SK-N-SH (cell line): ENCODE measurements around the gene SHROOM2. TPM values are rescaled to one million over a fixed set of nuclear protein-coding genes. Genes with fewer than 3 reads are reported as not detected.

ENCODE experiments used
- CTCF ChIA-PET: fragments of 300-600, 350-600 bp; formaldehyde crosslinking; extraction: SDS; loops from one replicate; lab custom pipeline; 2021; lab: Yijun Ruan, JAX
- POLR2A ChIA-PET: fragments of 350-600 bp; sonication (Branson Sonifier 250); formaldehyde crosslinking; extraction: SDS; loops from one replicate; lab custom pipeline; 2020; ENCODE audit warnings: antibody characterized with exemption, inconsistent platforms; lab: Yijun Ruan, JAX
- DNase-seq: peaks from one replicate; pipeline ENCODE4 v3.0.0; 2012
- H2AFZ ChIP-seq: fragments of 200-600 bp; sonication (generic); 2 replicates; pipeline ENCODE4 v1.8.1; 2016; ENCODE audit warnings: antibody characterized with exemption, mild to moderate bottlenecking, low read depth
- H3F3A ChIP-seq: fragments of 200-600 bp; sonication (generic); replicated peaks from 2 replicates; pipeline ENCODE3; 2016; ENCODE audit warnings: antibody characterized with exemption, mild to moderate bottlenecking; ENCODE audit not compliant: insufficient read depth
- H3K27ac ChIP-seq, 2 experiments: fragments of 200-500 bp in 1 of 2; fragments of 200-600 bp in 1 of 2; sonication (Bioruptor generic) in 1 of 2; sonication (generic), shearing (Covaris generic) in 1 of 2; 2 replicates each; pipeline versions ENCODE4 v1.5.1 to v1.6.1; 2014 to 2016; ENCODE audit warnings: low read depth in 2 of 2, inconsistent platforms in 1 of 2, low read length in 1 of 2, mild to moderate bottlenecking in 1 of 2, mixed read lengths in 1 of 2
- H3K27me3 ChIP-seq: fragments of 200-600 bp; sonication (generic), shearing (Covaris generic); 2 replicates; pipeline ENCODE4 v1.6.1; 2016; ENCODE audit warnings: mixed run types; ENCODE audit not compliant: insufficient read depth
- H3K36me3 ChIP-seq, 2 experiments: fragments of 200-500 bp in 1 of 2; fragments of 200-600 bp in 1 of 2; sonication (Bioruptor generic) in 1 of 2; sonication (generic) in 1 of 2; replicated peaks in 1 of 2; 2 replicates each; pipeline versions ENCODE3 to v1.5.1; 2014 to 2016; ENCODE audit warnings: low read length in 1 of 2, mild to moderate bottlenecking in 1 of 2; ENCODE audit not compliant: insufficient read depth in 2 of 2, control insufficient read depth in 1 of 2
- H3K4me1 ChIP-seq, 2 experiments: fragments of 200-500 bp in 1 of 2; fragments of 200-600 bp in 1 of 2; sonication (Bioruptor generic) in 1 of 2; sonication (generic), shearing (Covaris generic) in 1 of 2; 2 replicates each; pipeline versions ENCODE4 v1.5.1 to v1.6.1; 2014 to 2016; ENCODE audit warnings: low read depth in 1 of 2, low read length in 1 of 2, mixed run types in 1 of 2; ENCODE audit not compliant: insufficient read depth in 2 of 2, control insufficient read depth in 1 of 2
- H3K4me2 ChIP-seq: fragments of 200-600 bp; sonication (generic), shearing (Covaris generic); 2 replicates; pipeline ENCODE4 v1.6.1; 2017; ENCODE audit warnings: mixed run types
- H3K4me3 ChIP-seq, 2 experiments: fragments of 200-500 bp in 1 of 2; fragments of 200-600 bp in 1 of 2; sonication (Bioruptor generic) in 1 of 2; sonication (generic), shearing (Covaris generic) in 1 of 2; 2 replicates each; pipeline versions ENCODE4 v1.5.1 to v1.8.1; 2014 to 2016; ENCODE audit warnings: low read depth in 2 of 2, inconsistent platforms in 1 of 2, low read length in 1 of 2, mild to moderate bottlenecking in 1 of 2, mixed read lengths in 1 of 2, moderate library complexity in 1 of 2
- H3K79me2 ChIP-seq: fragments of 200-600 bp; sonication (generic); 2 replicates; pipeline ENCODE4 v1.8.1; 2017; ENCODE audit warnings: mild to moderate bottlenecking; ENCODE audit not compliant: insufficient read depth
- H3K9ac ChIP-seq: fragments of 200-600 bp; sonication (generic); 2 replicates; pipeline ENCODE4 v1.6.1; 2017; ENCODE audit warnings: mixed run types
- H3K9me2 ChIP-seq: fragments of 200-600 bp; sonication (generic); 2 replicates; pipeline ENCODE4 v1.6.1; 2017; ENCODE audit warnings: mixed run types
- H3K9me3 ChIP-seq: fragments of 200-600 bp; sonication (generic); 2 replicates; pipeline ENCODE4 v1.6.1; 2017; ENCODE audit warnings: mixed run types, mild to moderate bottlenecking, moderate library complexity
- H4K20me1 ChIP-seq: fragments of 200-600 bp; sonication (generic); 2 replicates; pipeline ENCODE4 v1.6.1; 2017; ENCODE audit warnings: mild to moderate bottlenecking, mixed run types; ENCODE audit not compliant: insufficient read depth
- CHD2 ChIP-seq: fragments of 150-350 bp; IDR thresholded peaks from 2 replicates; pipeline ENCODE4 v1.6.1; 2018; ENCODE audit warnings: low read length; ENCODE audit not compliant: partially characterized antibody
- EP300 ChIP-seq, 2 experiments: IDR thresholded peaks; 2 replicates each; pipeline versions ENCODE4 v1.4.0 to v1.6.1; 2012; ENCODE audit warnings: borderline replicate concordance in 1 of 2, low read depth in 1 of 2, low read length in 1 of 2
- EZH2phosphoT487 ChIP-seq: fragments of 200-600 bp; sonication (generic); IDR thresholded peaks from 2 replicates; pipeline ENCODE4 v1.6.1; 2017; ENCODE audit warnings: low read depth, mixed run types, mild to moderate bottlenecking, antibody characterized with exemption, moderate library complexity, borderline replicate concordance
- FOXM1 ChIP-seq: IDR thresholded peaks from 2 replicates; pipeline ENCODE4 v1.4.0; 2012; ENCODE audit warnings: low read depth, mild to moderate bottlenecking
- IRF3 ChIP-seq: fragments of 150-350 bp; IDR thresholded peaks from 2 replicates; pipeline ENCODE4 v1.6.1; 2016; ENCODE audit warnings: mild to moderate bottlenecking, low read depth, low read length
- JUND ChIP-seq: IDR thresholded peaks from 2 replicates; pipeline ENCODE4 v1.4.0; 2012
- MEF2A ChIP-seq: IDR thresholded peaks from 2 replicates; pipeline ENCODE4 v1.4.0; 2012; ENCODE audit warnings: low read depth, borderline replicate concordance
- NRF1 ChIP-seq: IDR thresholded peaks from 2 replicates; pipeline ENCODE4 v1.6.1; 2012; ENCODE audit warnings: low read depth, mild to moderate bottlenecking, low read length
- POLR2AphosphoS5 ChIP-seq: IDR thresholded peaks from 2 replicates; pipeline ENCODE4 v1.6.1; 2012; ENCODE audit warnings: low read depth, low read length
- RAD21 ChIP-seq: IDR thresholded peaks from 2 replicates; pipeline ENCODE4 v1.6.1; 2012; ENCODE audit warnings: mild to moderate bottlenecking, low read length
- RCOR1 ChIP-seq: fragments of 150-350 bp; IDR thresholded peaks from 2 replicates; pipeline ENCODE4 v1.6.1; 2017; ENCODE audit warnings: antibody characterized with exemption, low read length
- SIN3A ChIP-seq: IDR thresholded peaks from 2 replicates; pipeline ENCODE4 v1.6.1; 2012; ENCODE audit warnings: low read depth, mild to moderate bottlenecking, low read length, moderate library complexity, borderline replicate concordance
- TAF1 ChIP-seq: IDR thresholded peaks from 2 replicates; pipeline ENCODE4 v1.6.1; 2012; ENCODE audit warnings: low read depth, mild to moderate bottlenecking, low read length, moderate library complexity, borderline replicate concordance
- TCF12 ChIP-seq: IDR thresholded peaks from 2 replicates; pipeline ENCODE4 v1.4.0; 2012
- WGBS: methylation state at CpG from one replicate; pipeline ENCODE4 v1.1.6; 2017; ENCODE audit warnings: low lambda C conversion rate; 5-methylcytosine and 5-hydroxymethylcytosine counted together
- polyA plus RNA-seq, 3 experiments: library from polyadenylated mRNA; depleted of rRNA; stranded (reverse); fragments of >200 nt; gene quantifications; 2 replicates each; pipeline ENCODE4 v1.2.3, GENCODE V29; 2012
- TF ChIP-seq, protein P1 (sequence below): IDR thresholded peaks from 2 replicates; pipeline ENCODE4; 2012
- TF ChIP-seq, protein P2 (sequence below): fragments of 150-350 bp; IDR thresholded peaks from 2 replicates; pipeline ENCODE4 v1.6.1; 2017; ENCODE audit warnings: antibody characterized with exemption, low read length, low read depth, borderline replicate concordance

Gene SHROOM2
- polyA plus RNA-seq, 1 of the 3 experiments (the other 2 are of a cell fraction) = not detected

GRCh38 chrX:9943420-9943819 lies 157.2 kb downstream of the SHROOM2 start:
- TF ChIP-seq JUND = no peak
- no peak for TF ChIP-seq POLR2AphosphoS5
- TF ChIP-seq TAF1 = no peak
- TF ChIP-seq EP300 (IDR thresholded peaks at IDR 0.05; ENCODE audit: borderline replicate concordance in 1 of 2, low read depth in 1 of 2, low read length in 1 of 2) = no peak
- no peak for TF ChIP-seq NRF1
- no peak for TF ChIP-seq CHD2
- TF ChIP-seq MEF2A = no peak
- no peak for TF ChIP-seq IRF3
- TF ChIP-seq EZH2phosphoT487 = no peak
- TF ChIP-seq, protein P1, sequence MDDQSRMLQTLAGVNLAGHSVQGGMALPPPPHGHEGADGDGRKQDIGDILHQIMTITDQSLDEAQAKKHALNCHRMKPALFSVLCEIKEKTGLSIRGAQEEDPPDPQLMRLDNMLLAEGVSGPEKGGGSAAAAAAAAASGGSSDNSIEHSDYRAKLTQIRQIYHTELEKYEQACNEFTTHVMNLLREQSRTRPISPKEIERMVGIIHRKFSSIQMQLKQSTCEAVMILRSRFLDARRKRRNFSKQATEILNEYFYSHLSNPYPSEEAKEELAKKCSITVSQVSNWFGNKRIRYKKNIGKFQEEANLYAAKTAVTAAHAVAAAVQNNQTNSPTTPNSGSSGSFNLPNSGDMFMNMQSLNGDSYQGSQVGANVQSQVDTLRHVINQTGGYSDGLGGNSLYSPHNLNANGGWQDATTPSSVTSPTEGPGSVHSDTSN = no peak
- no peak for TF ChIP-seq RAD21
- no peak for TF ChIP-seq RCOR1
- TF ChIP-seq FOXM1 = no peak
- no peak for TF ChIP-seq TCF12
- no peaks in the 10 kb centered on the region for H3K9me2 ChIP-seq
- H3K4me3 ChIP-seq = no peak overlapping the region
- peaks cover 9% of the 10 kb centered on the region; the same call in 1 of the 2 replicates for H3K27me3 ChIP-seq
- DNase-seq = no peak
- H3K4me1 ChIP-seq = no peaks in the 10 kb centered on the region
- H4K20me1 ChIP-seq = no peaks in the 10 kb centered on the region
- no peak overlapping the region for H3K4me2 ChIP-seq
- H3K9ac ChIP-seq = no peak overlapping the region
- H3K79me2 ChIP-seq = no peaks in the 10 kb centered on the region
- H2AFZ ChIP-seq = no peak overlapping the region
- no peaks in the 10 kb centered on the region for H3K36me3 ChIP-seq
- no peaks in the 10 kb centered on the region for H3F3A ChIP-seq
- H3K9me3 ChIP-seq = no peaks in the 10 kb centered on the region
- ChIA-PET CTCF (no interaction called here), POLR2A (no interaction called here)
- 34% methylated on average over 5 of the region's 5 CpGs for WGBS
- no peak overlapping the region for H3K27ac ChIP-seq

DNA sequence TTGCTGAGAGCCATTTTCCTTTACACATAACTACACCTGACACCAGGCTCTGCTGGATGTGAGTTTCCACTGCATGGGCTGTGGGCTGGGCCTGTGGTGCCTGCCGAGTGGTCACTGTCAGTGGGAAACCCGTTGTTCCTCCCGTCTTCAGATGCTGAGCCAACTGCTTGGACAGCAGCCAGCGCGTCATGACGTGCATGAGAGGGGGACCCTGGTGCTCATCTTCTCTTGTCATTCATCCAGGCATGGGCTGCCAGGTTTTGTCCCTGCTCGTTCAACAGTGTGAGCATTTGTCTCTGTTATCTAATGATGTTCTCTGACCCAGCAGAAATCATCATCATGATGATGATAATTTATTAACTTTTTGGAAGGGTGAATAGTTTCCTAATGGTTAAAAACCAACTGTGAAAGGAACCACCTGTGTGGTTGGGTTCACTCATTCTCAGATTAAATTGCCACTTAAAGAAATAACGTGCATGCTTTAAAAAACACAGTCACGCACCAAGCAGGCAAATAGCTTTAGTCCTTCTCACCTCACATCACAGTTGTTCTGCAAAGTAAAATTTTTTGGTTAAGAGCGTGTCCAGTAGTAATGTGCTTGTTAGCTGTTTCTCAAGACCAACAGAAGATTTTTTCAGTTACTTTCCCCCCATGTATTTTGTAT lies 161.0 kb downstream of the SHROOM2 start:
- Histone ChIP-seq H3K9me3 (no peaks in the 10 kb centered on the region), H3K4me3 (no peak overlapping the region), H3K4me2 (no peak overlapping the region), H4K20me1 (no peaks in the 10 kb centered on the region), H3K79me2 (no peaks in the 10 kb centered on the region), H3K36me3 (no peaks in the 10 kb centered on the region), H3K4me1 (no peaks in the 10 kb centered on the region), H3F3A (no peaks in the 10 kb centered on the region), H3K9me2 (no peaks in the 10 kb centered on the region), H3K9ac (no peak overlapping the region), H3K27me3 (peaks cover 9% of the 10 kb centered on the region; the same call in 1 of the 2 replicates), H3K27ac (no peak overlapping the region), H2AFZ (no peak overlapping the region)
- POLR2A ChIA-PET = no interaction called here
- DNase-seq = no peak
- WGBS = 23% methylated on average over 9 of the region's 10 CpGs
- no peak for TF ChIP-seq SIN3A
- TF ChIP-seq IRF3 = no peak
- no peak for TF ChIP-seq CHD2
- TF ChIP-seq, protein P2, sequence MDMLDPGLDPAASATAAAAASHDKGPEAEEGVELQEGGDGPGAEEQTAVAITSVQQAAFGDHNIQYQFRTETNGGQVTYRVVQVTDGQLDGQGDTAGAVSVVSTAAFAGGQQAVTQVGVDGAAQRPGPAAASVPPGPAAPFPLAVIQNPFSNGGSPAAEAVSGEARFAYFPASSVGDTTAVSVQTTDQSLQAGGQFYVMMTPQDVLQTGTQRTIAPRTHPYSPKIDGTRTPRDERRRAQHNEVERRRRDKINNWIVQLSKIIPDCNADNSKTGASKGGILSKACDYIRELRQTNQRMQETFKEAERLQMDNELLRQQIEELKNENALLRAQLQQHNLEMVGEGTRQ = no peak
- no peak for TF ChIP-seq EP300 (IDR thresholded peaks at IDR 0.05; ENCODE audit: borderline replicate concordance in 1 of 2, low read depth in 1 of 2, low read length in 1 of 2)
- CTCF ChIA-PET = interaction anchor here (0.6 kb wide), 1 partner anchor 1094 kb away, joined by 3 read pairs; no protein-coding TSS in a partner anchor
